Inflammatory macrophage treated with lipopolysaccharide for 1 hour (primary cell): Measurements from ENCODE around the gene PRDM16.

Experiments
- DNase-seq, 2 donors: peaks; one replicate each; pipeline ENCODE4 v3.0.0-alpha.2; 2020 to 2022

Gene PRDM16

DNA sequence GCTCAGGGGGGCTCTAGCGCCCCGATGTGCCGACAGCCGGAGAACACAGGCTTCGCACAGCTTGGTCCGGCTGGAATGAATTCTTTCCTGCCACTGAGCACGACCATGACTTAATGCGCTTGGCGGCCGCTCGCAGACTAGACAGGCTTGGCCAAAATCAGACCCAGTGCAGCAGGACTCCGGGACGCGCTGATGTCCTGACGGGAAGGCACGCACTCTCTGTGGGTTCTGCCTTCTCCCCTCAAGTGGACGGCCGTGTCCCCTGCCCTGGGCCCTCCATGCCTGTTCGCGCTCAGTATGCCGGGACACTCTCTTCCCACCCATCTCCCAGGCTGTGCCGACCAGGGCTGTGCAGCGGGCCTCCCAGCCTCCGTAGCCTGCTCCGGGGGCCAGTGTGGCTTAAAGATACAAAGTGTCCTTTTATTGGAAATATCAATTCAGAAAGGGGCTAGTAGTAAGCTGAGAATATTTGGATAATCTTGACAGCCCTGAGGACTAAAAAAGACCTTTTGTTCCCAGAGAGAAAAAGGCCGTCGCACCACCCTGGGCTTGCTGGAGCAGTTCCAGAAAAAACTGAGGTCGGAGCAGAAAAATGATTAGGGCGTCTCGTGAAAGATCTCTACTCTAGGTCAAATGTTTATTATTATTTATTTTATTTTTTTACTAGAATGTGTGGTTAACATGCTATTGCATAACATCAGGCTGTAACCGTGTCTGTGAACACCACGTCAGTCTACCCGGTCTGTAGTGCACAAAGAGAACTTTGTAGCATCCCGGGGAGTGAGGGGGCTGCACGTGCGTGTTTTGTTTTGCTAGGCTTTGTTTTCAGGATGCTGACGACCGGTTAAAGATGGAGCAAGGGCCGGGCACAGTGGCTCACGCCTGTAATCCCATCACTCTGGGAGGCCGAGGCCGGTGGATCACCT is 297.4 kb downstream of the PRDM16 start:
- no peak for DNase-seq

GRCh38 chr1:3367376-3367775 is 298.4 kb downstream of the PRDM16 start:
- no peak for DNase-seq

- no peak for DNase-seq
Observed at GRCh38 chr1:3368059-3368458, 299.1 kb downstream of the PRDM16 start.

GRCh38 chr1:3368711-3369445 is 299.9 kb downstream of the PRDM16 start:
- DNase-seq: no peak

GRCh38 chr1:3369446-3370076 is 300.6 kb downstream of the PRDM16 start:
- DNase-seq: no peak

DNA sequence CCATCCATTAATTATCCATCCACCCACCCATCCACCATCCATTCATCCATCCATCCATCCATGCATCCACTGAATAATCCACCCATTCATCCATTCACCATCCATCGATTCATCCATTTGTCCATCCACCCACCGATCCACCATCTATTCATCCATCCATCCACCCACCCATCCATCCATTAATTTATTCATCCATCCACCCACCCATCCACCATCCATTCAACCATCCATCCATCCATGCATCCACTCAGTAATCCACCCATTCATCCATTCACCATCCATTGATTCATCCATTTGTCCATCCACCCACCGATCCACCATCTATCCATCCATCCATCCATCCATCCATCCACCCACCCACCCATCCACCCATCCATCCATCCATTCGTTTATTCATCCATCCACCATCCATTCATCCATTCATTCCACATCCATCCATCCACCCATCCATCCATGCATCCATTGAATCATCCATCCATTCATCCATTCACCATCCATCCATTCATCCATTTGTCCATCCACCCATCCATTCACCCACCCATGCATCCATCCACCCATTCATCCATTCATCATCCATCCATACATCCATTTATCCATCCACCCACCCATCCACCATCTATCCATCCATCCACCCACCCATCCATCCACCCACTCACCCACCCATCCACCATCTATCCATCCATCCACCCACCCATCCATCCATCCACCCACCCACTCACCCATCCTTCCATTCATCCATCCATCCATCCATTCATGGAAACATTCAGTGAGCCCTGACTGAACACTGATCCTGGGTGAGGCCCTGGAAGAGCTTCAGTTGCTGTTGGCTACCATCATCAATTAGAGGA is 302.1 kb downstream of the PRDM16 start:
- DNase-seq: no peak

GRCh38 chr1:3372317-3372716 is 303.3 kb downstream of the PRDM16 start:
- DNase-seq: no peak

- DNase-seq: no peak
Observed at GRCh38 chr1:3373175-3373574, 304.2 kb downstream of the PRDM16 start.

DNA sequence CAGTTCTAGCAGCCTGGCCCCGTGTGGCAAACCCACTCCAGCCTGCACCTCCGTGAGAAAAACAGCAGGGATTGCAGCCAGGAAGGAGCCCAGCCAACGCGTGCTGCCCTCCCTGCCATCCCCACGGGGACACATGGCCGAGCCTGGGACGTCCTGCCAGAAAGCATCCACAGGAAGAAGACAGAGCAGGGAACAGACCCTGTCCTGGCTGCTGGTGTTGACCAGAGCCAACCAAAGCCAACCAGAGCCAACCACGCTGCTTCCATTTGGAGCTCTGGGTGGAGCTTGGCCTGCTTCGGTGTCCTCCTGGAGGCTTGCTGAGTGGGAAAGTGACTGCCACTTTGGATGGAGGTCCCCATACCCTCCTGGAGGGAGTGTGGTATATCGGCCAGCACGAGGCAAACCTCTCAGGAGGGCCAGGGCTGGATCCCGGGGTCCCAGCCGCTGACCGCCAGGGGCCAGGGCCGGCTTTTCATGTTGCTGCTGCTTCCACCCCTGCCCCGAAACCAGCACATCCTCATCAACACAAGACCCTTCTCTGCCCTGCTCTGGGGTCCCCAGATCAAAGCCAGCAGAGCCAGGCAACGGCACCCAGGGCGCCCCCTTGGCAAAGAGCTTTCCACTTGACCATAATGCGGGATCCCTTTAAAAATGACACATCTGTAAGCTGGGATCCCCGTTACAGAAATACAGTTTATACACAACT is 304.9 kb downstream of the PRDM16 start:
- no peak for DNase-seq

GRCh38 chr1:3375245-3375644 is 306.2 kb downstream of the PRDM16 start:
- DNase-seq: no peak

- no peak for DNase-seq
Observed at GRCh38 chr1:3377166-3377565, 308.2 kb downstream of the PRDM16 start.

DNA sequence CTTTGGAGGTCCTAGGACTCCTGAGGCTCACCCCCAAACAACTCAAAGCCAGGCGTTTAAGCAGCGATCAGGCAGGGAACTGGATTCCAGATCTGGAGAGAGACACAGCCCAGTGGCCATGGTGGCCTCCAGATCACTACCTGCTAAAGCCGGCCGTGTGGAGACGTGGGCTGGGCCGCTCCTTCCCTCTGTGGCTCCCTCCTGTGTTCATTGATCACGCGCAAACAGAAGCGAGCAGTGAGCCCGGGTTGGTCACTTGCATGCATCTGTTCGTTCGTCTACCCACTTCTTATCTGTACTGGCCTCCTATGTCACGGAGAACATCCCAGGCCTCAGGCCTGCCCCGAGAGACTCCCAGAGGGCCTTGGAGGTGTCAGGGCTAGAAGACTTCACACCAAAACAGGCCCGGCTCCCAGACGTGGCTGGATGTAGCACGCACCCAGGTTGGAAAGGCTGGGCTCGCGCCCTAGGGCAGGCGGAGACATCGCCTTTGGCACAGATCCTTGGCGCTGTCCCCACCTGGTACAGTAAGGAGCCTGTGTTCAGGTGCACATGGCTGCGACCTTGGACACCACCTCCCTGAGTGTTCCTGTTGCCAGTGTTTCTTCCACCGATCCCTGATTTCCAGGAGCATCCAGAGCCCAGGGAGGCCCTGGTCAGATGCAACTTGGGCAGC is 308.7 kb downstream of the PRDM16 start:
- no peak for DNase-seq

DNA sequence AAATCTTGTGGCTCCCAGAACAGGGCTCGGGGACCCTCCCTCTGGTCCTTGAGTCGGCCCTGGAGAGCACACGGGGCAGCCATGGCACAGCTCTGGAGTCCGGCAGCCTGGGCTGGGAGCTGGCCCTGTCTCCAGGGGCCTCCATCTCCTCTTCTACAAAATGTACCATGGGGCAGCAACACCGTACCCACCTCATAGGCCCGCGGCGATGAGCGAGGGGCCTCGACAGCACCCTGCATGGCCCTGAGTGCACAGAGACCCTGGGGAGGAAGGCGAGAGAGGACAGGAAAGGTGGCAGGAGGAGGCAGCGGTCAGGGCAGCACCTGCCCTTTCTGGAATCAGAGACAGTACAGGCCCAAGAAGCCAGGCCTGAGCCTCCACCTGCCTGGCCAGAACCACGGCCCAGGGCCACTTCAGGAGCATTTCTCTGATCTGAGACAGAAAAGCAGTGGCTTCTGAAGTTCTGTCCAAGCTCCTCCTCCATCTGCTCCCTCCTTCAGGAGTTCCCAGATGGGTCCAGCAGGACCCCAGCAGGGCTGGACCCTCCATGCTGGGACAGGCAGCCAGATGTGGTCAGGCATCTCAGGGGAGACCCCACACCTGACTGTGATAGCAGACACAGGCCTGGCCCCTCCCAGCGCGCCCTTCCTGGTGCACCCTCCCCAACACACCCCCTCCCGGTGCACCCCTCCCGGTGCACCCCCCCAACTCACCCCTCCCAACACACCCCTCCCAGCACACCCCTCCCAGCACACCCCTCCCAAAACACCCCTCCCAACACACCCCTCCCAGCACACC is 309.6 kb downstream of the PRDM16 start:
- no peak for DNase-seq

GRCh38 chr1:3379934-3380333 is 310.9 kb downstream of the PRDM16 start:
- DNase-seq: no peak

GRCh38 chr1:3380469-3380868 is 311.5 kb downstream of the PRDM16 start:
- no peak for DNase-seq

GRCh38 chr1:3381901-3382300 is 312.9 kb downstream of the PRDM16 start:
- no peak for DNase-seq

DNA sequence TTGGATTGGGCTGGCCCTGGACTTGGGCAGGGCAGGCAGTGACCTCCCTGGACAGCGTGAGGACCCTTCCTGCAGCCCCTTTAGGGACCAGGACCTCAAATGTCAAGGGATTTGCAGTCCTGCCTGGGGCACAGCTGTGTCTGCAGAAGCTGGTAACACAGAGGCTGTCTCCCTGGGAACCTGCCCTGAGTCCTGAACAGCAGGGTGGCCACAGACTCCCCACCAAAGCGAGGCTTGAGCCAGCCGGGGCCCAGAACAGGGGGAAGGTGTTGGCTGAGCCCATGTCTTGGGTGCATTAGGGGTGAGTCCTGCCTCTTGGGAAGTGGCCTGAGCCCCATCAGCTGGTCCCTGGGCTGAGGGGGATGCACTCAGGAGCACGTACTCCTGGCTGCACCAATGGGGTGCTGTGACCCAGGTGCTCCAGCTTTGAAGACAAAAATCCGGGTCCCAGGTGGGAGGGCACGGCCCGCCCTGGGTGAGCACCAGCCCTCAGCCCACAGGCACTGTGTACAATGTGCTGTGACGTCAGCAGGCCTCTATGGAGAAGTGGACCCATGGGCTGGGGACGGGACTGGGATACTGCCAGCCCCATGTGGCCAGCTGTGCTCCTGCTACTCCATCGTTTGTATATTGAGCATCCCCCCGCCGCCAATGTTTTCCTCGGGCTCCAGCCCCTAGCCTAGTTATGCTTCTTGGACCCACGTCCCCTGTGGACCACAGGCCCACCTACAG is 313.5 kb downstream of the PRDM16 start:
- no peak for DNase-seq

DNA sequence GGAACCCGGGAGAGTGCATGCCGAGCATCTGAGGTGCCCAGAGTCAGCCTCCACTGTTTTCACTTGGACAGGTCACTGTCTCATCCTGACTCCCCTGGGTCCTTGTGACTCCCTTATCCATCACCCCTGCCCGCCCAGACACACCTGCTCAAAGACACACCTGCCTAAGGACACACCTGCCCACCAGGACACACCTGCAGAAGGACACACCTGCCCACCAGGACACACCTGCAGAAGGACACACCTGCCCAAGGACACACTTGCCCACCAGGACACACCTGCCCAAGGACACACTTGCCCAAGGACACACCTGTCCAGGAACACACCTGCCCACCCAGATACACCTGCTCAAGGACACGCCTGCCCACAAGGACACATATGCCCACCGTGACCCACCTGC is 314.7 kb downstream of the PRDM16 start:
- DNase-seq: no peak

DNA sequence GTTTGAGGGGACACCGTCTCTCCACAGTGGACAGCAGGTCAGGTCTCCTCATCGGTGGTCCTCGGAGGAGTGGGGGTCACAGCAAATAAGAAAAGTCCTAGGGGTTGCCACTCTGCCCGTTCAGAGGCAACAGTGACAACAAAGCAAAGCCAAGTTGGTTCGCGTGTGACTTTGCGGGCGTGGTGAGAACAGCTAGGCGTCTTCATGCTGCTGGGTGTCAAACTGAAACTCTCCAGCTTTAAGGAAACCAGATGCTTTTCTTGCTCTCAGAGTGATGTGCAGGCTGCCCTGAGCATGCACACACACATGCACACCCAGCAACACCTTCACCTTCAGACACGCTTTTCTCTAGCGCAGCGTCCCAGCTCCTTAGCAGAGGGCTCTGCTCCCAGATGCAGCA is 315.4 kb downstream of the PRDM16 start:
- no peak for DNase-seq
